ENCODE data around the gene CERS3.

CERS3 gene

DNA sequence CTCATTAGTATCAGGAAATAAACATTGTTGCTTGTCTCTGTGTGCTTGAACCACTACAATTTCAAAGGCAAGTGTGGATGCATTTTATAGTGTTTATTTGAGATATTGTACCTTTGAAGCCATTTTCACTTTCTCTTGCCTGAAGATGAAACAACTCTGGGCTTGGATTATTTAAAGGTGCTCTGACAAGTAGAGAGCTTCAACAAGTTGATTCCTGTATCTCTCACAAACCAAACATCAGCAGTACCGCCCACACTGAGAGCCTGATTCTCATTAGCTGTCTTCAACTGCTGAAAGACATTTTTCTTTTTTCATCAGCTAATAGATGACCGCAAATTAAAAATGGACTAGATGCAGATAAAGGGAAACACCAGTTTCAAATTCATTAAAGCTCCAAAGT lies 806 bp upstream of the CERS3 start:
- DNase-seq (ENCODE audit: low read depth), result no peak

DNA sequence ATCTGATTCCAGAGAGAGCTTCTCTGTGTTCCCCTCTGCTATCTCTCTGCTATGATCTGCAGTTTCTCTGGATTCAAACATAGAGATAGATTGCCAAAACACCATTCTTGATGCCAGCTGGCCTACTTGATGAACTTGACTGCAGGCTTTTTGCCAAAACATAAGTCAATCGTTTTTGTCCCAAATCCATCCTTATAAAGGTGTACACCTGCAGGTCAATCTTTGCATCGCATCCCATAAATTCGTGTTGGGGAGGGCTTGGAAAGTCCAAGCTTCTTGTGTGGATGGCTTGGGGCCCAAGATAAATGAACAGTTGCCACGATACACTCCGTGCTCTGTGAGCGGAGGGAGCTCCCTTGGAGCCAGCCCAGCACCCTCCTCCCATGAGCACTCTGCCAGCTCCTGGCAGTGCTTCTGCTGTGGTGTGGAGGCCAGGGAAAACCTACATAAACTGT lies 2.7 kb downstream of the CERS3 start:
- no peak for DNase-seq (ENCODE audit: low read depth)

DNA sequence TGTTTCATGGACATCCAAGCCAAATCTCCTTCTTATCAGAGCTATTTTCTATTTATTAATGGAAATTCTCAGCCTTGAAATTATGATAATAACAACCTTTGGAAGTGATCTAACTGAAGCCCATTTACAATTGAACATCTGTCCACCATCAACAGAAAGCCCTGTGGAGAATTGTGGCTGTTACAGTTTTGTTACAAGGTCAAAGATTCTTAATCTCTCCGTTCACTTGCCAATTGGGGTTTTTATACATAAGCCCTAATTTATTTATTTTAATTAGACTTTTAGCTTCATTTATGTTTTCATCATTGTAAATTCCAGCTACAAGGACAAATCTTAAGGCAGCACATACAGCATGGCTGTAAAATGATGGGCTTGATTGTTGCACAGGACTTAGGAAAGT lies 3.3 kb downstream of the CERS3 start:
- no peak for DNase-seq (ENCODE audit: low read depth)

DNA sequence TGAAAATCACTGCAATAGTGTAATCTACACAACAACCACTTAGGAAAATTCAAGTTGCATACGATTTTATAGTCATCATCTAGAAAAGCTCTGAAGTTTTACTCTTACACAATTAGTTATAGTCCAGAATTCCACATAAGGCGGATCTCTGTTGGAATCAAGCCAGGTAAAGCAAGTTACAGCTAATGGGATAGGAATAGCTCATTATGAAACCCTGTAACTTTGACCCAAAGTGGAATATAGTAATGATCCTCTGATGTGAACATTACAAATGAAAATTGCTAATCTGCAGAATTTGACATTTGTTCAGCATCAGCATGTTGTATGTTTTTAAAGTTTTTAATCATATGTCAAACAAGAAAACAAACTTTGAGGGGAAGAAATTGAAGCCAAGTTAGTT lies 4.4 kb downstream of the CERS3 start:
- no peak for DNase-seq (ENCODE audit: low read depth)

GRCh38 chr15:100521907-100522306 lies 6.8 kb downstream of the CERS3 start:
- DNase-seq (ENCODE audit: low read depth), result no peak

- DNase-seq (ENCODE audit: low read depth), result no peak
These were observed 8.4 kb downstream of the CERS3 start for GRCh38 chr15:100520132-100520921.

GRCh38 chr15:100517846-100518245 lies 10.9 kb downstream of the CERS3 start:
- no peak for DNase-seq (ENCODE audit: low read depth)

GRCh38 chr15:100516643-100517512 lies 11.9 kb downstream of the CERS3 start:
- DNase-seq (ENCODE audit: low read depth), result no peak

DNA sequence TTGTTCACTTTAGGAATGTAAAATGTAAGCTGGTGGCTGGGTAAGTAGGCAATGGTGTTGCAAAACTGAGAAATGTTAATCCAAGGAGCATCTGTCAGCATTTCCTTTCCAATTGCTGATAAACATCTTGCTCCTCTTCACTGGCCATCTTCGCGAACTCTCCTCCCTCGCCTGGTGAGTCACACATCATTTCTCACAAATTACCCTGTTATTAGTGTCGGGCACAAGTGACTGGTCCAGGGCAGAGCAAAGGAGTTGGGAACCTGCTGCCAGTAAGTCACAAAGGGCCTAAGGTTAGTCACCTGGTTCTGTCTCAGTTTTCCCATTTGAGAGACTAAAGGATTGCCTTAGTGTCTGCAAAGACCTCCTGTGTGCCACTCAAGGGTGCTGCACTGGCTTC lies 13.0 kb downstream of the CERS3 start:
- DNase-seq (ENCODE audit: low read depth), result peak; percentile 13

DNA sequence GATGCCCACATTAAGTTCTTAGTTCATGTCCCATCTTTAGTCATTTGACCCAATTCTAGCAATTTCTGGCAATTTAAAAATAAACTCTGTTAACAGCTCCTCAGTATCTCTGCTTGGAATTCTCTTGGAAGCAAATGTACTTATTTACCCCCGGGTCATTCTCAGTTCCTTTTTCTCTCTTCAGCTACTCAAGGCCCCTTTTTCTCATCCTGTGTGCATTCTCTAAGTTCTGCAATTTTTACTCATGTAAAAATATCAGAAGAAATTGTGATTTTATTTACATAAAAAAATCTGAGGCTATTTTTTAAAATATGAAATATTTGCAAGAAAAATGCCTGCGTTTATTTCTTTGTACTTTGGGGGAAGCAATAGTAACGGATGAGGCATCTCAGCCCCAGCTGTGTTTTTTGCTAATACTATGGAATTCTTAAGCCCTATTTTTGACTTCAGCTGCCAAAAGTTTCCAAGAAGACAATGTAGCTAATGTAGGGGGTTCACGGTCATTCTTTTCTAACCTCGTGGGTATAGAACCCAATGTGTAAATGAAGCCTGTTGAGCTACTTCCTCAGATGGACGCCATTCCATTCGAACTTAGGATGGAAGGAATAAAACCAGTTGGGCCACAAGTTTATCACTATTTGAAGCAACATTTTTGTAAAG lies 20.0 kb downstream of the CERS3 start:
- DNase-seq (ENCODE audit: low read depth), result no peak

DNA sequence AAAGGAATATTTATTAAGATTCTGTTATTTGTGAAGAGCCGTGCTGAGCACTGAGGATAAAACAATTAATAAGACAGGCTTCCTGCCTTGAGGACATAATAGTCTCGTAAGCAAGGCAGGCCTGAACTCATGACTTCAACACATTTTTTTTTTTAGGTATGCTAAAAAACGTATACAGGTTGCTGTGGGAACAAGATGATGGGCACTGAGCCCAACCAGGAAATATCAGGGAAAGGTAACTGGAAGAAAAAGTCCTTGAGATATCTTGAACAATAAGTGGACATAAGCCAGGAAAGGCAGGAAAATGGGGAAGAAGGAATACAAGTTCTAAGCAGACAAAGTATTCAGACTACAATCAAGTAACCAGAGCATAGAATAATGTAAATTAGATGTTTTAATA lies 26.1 kb downstream of the CERS3 start:
- DNase-seq (ENCODE audit: low read depth), result no peak

GRCh38 chr15:100501117-100501516 lies 27.6 kb downstream of the CERS3 start:
- DNase-seq (ENCODE audit: low read depth), result no peak

GRCh38 chr15:100500226-100500990 lies 28.3 kb downstream of the CERS3 start:
- DNase-seq (ENCODE audit: low read depth), result no peak

DNA sequence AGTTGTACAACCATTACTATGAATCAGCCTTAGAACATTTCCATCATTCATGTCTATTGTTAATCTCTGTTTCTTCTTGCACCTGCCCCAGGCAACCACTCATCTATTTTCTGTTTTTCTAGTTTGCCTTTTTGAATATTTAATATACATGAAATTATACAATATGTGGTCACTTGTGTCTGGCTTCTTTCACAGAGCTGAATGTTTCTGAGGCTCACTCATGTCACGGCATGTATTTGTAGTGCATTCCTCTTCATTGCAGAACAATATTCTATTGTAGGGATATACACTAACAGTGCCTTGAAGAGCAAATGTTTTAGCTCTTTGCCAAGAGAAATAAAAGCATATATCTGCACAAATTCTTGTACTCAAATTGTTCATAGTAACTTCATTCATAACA lies 32.9 kb downstream of the CERS3 start:
- DNase-seq (ENCODE audit: low read depth), result no peak

DNA sequence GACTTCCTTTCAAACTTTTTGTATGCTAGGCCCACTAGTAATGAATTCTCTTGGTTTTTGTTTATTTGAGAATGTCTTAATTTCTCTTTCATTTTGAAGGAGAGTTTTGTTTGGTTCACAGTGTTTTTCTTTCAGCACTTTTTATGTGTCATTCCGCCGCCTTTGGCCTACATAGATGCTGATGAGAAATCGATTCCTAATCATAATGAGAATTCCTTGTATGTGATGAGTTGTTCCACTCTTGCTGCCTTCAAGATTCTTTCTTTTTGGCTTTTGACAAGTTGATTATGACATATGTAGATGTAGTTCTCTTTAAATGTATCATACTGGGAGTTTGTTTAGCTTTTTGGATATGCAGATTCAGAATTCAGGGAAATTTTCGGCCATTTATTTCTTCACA lies 35.5 kb downstream of the CERS3 start:
- no peak for DNase-seq (ENCODE audit: low read depth)

- no peak for DNase-seq (ENCODE audit: low read depth)
These were observed 44.3 kb downstream of the CERS3 start for GRCh38 chr15:100484443-100484842.

DNA sequence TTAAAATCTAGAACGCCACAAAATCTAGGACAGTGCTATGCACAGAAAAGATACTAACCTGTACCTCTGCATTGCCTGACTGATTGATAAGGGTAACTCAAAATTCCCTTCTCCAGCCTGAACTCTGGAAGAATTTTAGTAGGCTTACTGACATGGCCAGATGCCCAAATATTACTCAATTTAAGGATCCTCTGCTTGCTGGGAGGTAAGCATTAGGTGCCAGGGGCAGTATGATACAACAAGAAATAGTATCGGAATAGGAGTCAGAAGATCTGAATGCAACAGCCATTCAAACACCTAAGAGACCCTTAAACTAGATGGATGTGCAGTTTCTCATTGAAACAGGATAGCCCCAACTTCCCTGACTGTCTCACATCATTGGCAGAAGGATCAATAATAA lies 45.4 kb downstream of the CERS3 start:
- no peak for DNase-seq (ENCODE audit: low read depth)

GRCh38 chr15:100476805-100477204 lies 51.9 kb downstream of the CERS3 start:
- DNase-seq (ENCODE audit: low read depth), result no peak

- DNase-seq (ENCODE audit: low read depth), result no peak
These were observed 56.0 kb downstream of the CERS3 start for GRCh38 chr15:100472736-100473135.

GRCh38 chr15:100471933-100472332 lies 56.8 kb downstream of the CERS3 start:
- DNase-seq (ENCODE audit: low read depth), result no peak

DNA sequence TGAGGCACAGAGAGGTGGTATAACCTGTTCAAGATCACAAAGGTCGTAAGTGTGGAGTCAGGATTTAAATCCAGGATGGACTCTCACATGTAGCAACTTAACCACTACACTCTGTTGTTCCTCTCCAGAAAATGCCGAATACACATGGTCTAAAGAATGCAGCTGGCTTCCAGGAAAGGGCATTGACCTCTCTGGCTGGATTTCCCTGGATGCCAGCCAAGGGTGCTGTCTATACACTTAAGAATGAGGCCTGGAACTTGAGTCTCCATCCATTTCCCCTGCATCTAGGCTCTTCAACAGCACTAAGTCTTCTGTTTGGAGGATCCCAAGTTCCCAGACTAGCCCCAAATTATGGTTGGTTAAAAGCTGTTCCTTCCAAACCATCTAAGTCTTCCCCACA lies 60.5 kb downstream of the CERS3 start:
- DNase-seq (ENCODE audit: low read depth), result peak; percentile 1

- no peak for DNase-seq (ENCODE audit: low read depth)
These were observed 62.7 kb downstream of the CERS3 start for GRCh38 chr15:100466073-100466472.
